ENCODE results near the gene CACNB2. TPM values are rescaled to one million over a fixed set of nuclear protein-coding genes. Genes with fewer than 3 reads are reported as not detected.

The CACNB2 gene
- polyA plus RNA-seq, 3 donors = 0.58 to 3.4 (median 1.0) TPM

DNA sequence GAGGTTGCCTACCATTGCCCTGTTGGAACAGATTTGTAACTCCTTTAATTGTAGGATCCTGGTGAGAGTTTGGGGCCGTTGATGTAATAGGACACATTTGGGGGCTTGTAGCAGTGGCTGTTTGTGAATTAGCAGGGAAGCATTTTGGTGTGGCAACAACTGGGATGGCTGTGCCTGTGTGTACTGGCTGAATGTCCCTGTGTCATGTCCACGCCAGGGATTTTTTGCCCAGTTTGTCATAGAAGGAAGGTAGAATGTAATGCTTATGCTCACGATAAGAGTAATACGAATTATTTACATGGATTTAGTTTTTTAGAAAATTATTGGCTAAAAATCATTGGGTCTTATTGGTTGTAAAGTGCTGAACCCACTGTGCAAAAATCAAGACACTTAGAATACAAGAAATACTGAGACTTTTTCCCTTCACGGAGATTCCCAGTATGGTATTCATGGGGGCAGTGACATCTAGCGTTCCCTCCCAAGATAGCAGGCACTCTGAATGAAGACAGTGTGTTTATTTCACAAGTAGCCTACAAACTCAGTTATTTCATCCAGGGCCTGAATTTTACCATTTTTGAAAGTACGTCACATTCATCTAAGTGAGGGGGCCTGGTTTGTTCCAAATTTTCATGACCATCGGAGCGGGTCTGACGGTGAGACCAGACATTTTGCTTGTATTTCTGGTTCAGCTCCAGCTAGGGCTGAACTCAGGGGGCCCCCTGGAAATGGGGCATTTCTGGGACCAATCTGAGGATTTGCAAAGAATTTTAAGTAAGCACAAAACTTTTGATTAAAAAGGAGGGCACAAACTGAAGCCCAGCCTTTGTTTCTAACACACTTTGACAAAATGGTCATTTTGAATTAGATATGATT is 74.7 kb downstream of the CACNB2 start:
- 33 to 42% (median 38%) methylated on average over 10 of the region's 10 CpGs for WGBS, 3 donors
- no peak overlapping the region for H3K27ac ChIP-seq (ENCODE audit: low read depth, low read length)

DNA sequence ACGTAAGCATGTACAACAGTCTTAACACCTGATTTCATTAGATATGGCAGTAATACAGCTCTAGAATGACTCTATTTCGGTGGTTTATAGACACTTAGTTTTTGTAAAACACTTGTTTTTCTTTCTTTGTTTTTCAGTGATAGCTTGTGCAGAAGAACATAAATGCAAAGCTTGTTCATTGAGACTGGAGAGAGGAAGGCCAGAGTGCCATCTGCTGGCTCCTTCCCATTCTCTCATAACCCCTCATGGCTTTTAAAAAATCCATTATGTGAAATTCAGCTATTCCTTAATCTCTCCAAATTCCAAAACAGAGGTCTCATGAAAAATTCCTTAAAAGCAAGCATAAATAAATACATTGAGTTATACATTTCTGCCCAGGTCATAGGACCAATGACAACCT is 76.3 kb downstream of the CACNB2 start:
- no peak overlapping the region for H3K27ac ChIP-seq (ENCODE audit: low read depth, low read length)
- 53 to 59% (median 56%) methylated on average over 2 of the region's 2 CpGs for WGBS, 3 donors

DNA sequence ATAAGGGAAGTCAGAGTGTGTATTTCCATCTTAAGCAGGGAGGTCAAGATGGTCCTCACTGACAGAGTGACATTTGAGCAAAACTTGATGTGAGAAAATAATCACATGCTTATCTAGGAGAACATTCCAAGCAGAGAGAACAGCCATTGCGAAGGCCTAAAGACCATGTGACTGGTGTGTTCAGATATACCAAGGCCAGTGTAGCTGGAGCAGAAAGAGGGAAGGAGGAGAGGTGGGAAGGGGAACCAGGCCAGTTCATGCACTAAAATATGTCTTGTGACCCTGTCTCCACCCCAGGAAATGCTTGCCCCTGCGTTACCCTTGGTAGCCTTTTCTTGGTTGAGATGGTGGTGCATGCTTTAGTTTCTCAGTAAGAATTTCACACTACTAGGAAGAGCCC is 77.4 kb downstream of the CACNB2 start:
- H3K27ac ChIP-seq (ENCODE audit: low read depth, low read length) = no peak overlapping the region
- WGBS, 3 donors = 66 to 80% (median 69%) methylated on average over 2 of the region's 2 CpGs

DNA sequence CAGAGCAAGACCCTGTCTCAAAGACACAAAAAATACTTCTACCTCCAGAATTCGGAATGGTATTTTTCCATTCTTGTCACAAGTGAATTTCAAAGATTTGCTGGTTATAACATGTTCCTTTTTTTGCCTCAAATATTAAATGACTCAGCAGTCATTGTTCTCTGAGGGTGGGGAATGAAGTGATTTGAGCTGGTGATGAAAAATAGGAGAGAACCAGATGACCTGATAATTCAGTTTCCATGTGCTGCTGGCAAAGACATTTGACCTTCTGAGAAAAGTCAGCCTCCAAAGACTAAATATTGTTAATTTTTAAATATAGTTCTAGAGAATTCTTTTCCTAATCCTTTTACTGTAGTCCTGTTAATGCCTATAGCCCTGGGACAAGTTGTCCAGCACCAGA is 78.9 kb downstream of the CACNB2 start:
- 63 to 88% (median 75%) methylated on average over 1 of the region's 1 CpG for WGBS, 3 donors
- no peak overlapping the region for H3K27ac ChIP-seq (ENCODE audit: low read depth, low read length)

DNA sequence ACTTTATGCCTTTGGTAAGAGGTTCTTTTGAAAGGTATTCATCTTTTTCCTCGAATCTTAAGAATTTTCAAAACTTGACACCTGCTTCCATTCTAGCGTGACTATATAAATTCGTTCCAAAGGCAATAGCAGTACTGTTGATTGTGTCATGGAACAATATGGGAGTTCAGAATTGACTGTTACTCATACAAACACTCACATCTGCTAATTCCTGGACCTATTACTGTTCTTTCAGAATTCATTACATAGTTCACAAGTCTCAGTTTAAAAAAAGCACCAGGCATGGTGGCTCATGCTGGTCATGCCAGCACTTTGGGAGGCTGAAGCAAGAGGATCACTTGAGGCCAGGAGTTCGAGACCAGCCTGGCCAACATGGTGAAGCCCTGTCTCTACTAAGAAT is 80.9 kb downstream of the CACNB2 start:
- 85 to 89% (median 87%) methylated on average over 4 of the region's 4 CpGs for WGBS, 3 donors
- no peak overlapping the region for H3K27ac ChIP-seq (ENCODE audit: low read depth, low read length)

DNA sequence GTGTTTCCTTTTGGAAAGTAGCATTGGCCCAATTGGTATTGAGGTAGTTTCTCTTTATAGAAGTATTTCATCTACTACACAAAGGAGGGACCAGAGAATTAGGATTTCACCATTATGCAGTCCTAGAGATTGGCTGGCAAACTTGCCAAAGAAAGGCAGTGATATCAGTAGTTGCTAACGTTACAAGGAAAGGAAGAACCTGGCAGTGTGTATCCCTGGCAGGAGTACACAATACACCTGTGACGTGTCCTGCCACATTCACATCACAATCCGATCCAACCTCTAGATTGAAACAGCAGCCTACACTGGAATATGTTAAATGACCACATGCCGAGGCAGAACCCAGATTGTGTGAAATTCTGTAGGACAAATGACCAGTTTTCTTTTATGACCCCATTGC is 81.7 kb downstream of the CACNB2 start:
- H3K27ac ChIP-seq (ENCODE audit: low read depth, low read length) = no peak overlapping the region
- WGBS, 3 donors = 52 to 54% (median 53%) methylated on average over 4 of the region's 4 CpGs

DNA sequence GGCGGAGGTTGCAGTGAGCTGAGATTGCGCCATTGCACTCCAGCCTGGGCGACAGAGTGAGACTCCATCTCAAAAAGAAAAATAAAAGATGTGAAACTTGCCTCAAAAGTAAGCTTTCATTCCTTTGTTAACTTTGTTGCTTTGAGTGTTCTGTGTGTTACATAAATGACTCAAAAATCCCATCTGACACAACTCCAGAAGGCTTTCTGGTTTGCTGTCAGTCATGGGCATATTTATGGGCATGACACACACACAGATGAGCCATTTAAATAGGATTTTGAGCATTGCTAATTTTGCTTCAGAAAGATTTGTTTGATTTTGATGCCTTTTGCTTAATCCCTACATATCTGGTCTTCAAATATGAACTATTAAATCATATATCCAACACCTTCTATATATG is 82.6 kb downstream of the CACNB2 start:
- WGBS, 3 donors = 62 to 96% (median 64%) methylated on average over 3 of the region's 3 CpGs
- H3K27ac ChIP-seq (ENCODE audit: low read depth, low read length) = no peak overlapping the region

DNA sequence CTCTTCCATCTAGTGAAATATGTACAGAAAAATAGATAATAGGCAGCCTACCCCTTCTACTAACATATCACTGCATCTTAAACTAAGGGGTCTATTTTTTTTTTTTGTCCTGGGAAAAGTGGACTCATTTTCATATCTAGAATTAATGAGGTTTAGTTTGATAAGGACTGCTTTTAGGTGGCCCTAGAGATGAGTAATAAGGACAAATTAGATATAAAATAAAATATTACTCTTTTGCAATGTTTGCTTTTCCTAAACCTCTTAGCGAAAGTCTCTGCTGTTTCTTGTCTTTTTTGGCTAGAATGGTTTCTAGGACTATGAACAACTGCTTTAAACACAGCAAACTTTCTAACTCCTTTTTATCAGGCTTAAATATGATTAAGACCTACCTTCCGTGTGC is 83.7 kb downstream of the CACNB2 start:
- no peak overlapping the region for H3K27ac ChIP-seq (ENCODE audit: low read depth, low read length)
- 47 to 74% (median 72%) methylated on average over 2 of the region's 2 CpGs for WGBS, 3 donors

DNA sequence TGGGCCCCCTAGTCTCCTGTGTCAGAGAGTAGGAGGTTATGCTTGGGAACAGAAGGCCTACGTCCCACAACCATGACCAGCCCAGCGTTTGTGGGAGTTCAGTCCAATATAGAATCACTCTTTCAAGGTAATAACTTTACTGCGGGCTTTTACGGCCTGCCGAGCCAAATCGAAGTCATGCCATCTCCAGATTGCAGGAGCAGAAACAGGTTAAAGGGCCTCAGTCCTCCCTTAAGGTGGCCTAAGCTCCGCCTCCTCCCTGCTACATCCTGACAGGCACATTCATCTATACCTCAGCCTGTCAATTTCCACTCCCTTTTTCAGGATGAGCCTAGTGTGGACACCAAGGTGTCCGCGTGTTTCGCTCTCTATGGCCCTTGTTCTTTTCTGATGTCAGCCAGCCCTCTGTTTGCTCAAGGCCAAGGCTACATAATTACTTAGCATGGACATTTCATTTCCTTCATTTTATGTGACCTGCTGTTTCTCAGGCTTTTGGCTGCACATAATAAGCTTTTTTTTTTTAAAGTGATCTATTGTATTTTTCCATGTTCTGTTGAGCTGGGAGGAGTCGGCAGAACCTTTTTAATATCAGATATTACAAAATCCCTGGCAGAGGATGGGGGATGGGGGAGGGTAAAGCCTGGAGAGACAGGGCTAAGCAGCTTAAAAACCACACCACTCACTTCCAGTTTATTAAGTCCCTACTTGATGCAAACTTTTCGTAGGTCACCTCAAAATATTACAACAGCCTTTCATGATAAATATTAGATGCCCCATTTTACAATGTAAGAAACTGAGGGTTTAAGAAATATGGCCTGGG is 84.6 kb downstream of the CACNB2 start:
- 62 to 74% (median 70%) methylated on average over 12 of the region's 12 CpGs for WGBS, 3 donors
- no peak overlapping the region for H3K27ac ChIP-seq (ENCODE audit: low read depth, low read length)

DNA sequence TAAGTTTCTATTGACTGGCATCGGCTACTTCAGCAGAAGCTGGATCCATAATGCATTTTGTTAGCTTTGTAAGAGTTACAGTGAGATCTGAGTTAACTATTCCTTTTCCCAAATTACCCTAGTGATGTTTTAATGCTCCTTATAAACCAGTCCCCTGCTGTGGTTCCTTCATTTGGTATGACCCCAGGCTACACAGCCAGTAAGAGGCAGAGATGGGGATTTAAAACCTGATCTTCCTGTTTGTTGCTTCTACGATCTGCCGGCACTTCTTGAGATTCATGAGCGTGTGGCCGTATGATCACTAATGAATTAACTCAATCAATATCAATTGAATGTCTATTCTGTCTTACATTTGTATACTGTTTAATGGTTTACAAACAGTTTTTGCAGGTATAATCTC is 86.1 kb downstream of the CACNB2 start:
- H3K27ac ChIP-seq (ENCODE audit: low read depth, low read length) = no peak overlapping the region
- WGBS, 3 donors = 89 to 93% (median 90%) methylated on average over 5 of the region's 5 CpGs

DNA sequence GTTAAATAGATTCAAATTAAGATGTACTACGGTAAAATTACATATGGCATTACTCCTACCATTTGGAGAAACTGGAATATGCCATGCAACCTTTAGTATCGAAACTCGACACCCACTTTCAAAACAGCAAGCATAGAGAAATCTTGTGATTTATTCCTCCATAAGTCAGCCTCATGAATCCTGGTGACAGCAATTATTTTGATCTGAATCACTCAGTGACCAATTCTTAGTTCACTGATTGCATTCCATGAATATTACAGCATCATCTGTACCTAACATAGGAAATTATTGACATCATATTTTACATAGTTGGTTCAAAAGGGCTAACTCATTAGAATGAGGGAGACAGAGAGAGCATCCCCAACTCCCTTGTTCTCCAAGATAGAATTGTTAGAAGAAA is 89.6 kb downstream of the CACNB2 start:
- no peak overlapping the region for H3K27ac ChIP-seq (ENCODE audit: low read depth, low read length)
- WGBS, 3 donors = 82 to 90% (median 83%) methylated on average over 3 of the region's 3 CpGs

DNA sequence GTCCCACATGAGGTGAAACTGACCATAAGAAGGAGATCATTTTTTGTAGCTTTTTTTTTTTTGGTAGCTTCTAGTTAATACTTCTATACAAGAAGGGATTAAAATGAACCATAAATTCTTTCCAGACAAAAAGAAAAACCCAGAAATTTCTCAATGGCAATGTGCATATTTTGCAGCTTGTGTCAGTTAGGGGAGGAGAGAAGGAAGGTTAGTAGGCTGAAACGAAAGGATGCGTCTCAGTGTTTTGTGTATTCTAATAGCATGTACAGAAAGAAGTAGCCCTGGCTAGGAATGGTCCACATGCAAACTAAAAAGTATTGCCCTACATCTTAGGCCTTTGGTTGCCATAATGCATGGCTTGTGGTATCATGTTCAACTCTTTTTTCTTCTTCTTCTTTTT is 90.6 kb downstream of the CACNB2 start:
- H3K27ac ChIP-seq (ENCODE audit: low read depth, low read length) = no peak overlapping the region
- 60 to 88% (median 86%) methylated on average over 2 of the region's 2 CpGs for WGBS, 3 donors

DNA sequence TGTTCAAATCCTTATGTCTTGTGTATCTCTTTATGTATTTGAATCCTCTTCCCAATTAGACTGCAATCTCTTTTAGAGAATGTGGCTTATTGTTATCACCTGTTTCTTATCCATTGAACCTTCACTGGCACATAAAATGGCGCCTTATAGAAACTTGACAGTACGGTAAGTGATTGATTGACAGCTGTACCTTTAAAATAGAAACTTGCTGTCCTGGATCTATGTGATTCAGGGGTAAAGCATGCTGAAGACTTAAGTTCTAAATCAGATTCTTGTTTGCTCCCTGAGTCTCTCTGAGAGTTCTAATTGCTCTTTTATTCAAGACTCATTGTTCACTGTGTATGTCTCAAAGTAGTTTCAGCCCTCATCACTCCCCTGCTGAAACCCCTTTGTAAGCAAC is 91.3 kb downstream of the CACNB2 start:
- H3K27ac ChIP-seq (ENCODE audit: low read depth, low read length) = no peak overlapping the region
- 88 to 96% (median 94%) methylated on average over 2 of the region's 2 CpGs for WGBS, 3 donors

DNA sequence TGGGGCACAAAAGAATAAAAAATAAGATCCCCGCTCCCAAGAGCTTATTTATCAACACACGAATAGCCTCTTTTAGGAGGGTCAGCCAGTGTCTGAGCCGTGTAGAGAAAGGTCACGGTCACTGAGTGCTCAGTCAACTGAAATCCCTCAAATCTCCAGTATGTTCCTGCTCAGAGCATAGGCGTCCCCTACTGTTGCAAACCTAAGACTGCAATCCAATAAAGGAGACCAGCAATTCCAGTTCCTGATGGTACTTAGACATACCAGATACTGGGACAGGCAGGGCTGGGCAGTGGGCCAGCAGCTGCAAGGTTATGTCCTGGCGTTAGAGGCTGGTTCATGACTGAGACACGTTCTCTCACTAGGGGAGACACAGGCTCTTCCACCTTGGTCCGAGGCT is 93.6 kb downstream of the CACNB2 start:
- no peak overlapping the region for H3K27ac ChIP-seq (ENCODE audit: low read depth, low read length)
- WGBS, 3 donors = 65 to 78% (median 67%) methylated on average over 8 of the region's 8 CpGs

DNA sequence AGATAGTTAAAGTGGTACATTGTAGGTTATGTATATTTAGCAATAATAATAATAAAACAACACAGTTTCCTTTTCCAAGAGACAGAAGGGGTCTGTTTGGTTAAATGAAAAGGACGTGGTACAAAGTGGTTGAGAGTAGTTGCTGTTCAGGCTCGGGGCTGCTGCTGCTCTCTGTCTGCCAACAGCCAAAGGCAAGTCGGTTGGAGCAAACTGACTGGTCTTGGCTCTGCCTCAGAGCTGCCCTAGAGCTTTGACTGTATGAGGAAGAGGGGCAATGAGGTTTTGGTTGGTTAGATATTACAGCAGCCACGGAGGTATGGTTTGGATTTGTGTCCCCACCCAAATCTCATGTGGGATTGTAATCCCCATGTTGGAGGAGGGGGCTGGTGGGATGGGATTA is 95.3 kb downstream of the CACNB2 start:
- 80 to 96% (median 84%) methylated on average over 4 of the region's 4 CpGs for WGBS, 3 donors
- H3K27ac ChIP-seq (ENCODE audit: low read depth, low read length) = no peak overlapping the region

DNA sequence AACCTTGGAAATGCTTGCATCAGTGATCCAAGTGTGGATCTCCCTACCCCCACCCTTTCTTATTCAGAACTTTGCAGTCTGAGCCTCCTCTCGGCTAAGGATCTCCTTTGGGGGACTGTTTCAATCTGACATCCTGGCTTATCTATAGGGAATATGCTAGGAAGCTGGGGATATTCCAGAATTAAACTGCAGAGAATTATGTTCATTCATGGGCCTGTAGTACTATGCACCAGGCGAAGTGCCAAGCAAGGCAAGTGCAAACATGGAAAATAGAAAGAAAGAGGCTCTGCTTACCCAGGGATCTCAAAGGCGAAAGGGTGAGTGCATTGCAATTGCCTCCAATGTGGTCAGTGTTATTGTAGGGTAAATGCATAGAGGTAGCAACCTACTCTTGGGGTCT is 96.5 kb downstream of the CACNB2 start:
- H3K27ac ChIP-seq (ENCODE audit: low read depth, low read length) = no peak overlapping the region
- WGBS, 3 donors = 65 to 70% (median 67%) methylated on average over 3 of the region's 3 CpGs

DNA sequence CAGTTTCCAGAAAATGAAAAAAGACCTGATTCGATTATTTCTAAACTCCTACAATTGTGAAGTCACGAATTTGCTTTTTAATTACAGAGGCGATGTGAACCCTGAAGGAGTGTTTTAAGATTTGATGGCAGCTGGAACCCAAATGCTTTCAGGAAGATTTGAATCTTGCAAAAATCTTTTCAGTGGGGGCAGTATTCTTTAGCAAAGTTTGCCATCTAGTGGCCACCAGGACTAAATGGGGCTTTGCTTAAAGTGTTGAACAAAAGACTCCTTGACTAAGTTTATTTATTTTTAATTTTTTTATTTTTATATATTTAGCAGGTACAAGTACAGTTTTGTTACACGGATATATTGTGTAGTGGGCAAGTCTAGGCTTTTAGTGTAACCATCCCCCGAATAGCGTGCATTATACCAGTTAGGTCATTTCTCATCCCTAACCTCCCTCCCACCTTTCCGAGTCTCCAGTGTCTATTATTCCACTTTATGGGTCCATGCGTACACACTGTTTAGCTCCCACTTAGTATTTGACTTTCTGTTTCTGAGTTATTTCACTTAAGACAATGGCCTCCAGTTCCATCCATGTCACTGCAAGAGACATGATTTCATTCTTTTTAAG is 98.8 kb downstream of the CACNB2 start:
- 53 to 55% (median 54%) methylated on average over 8 of the region's 8 CpGs for WGBS, 3 donors

DNA sequence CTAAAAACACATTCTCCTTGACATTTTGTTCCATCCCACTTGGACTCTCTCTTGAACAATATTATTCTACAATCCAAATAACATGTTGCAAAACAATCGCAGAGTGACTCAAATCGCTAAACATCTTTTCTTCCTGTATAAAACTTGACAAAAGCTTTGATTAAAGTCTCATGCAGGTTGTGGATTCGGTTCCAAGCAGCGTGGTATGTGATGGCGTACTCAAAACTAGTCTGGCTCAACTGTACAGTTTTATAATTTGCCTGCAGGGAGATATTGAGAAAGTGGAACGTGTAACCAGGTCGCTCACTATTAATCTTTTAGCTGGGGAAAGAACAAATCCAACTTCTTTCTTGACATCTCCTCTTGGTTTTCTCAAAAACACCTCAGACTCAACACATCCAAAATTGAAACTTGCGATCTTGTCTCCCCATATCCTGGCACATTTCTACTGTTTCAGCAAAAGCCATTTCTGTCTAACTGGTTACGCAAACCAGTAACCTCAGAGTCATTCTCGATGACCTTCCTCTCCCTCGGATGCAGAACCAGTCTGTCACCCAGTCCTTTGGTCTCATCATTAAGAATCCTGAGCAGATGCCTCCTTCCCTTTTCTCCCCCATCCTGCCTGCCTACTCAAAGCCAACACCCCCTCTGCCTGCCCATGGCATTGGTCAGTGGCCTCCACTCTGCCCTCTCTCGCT is 100.1 kb downstream of the CACNB2 start:
- no peak overlapping the region for H3K27ac ChIP-seq (ENCODE audit: low read depth, low read length)
- 73 to 89% (median 79%) methylated on average over 12 of the region's 12 CpGs for WGBS, 3 donors

More for the DNA sequence above, 98.8 kb downstream of the CACNB2 start:
- no peak overlapping the region for H3K27ac ChIP-seq (ENCODE audit: low read depth, low read length)

DNA sequence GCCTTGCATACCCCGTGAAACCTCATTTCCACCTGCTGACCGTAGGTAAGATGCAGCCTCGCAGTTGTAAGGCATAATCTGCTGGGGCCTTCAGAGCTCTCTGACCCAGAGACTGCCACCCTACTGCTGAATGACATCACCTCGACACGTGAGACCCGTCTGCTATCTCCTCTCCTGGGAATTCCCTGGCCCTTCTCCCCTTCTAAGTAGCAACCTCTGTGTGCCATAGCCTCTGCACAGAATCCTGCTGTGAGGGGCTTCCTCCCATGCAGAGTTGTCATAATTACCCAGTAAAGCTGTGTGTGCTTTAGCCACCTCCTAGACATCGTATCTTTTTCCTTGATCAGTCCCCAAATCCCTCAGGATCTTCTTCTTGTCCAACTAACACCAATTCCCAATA is 106.7 kb downstream of the CACNB2 start:
- WGBS, 3 donors = 78 to 92% (median 83%) methylated on average over 7 of the region's 7 CpGs
- H3K27ac ChIP-seq (ENCODE audit: low read depth, low read length) = no peak overlapping the region

Data from adipose tissue (tissue), 3 donors.